SK-N-SH treated with all-trans-retinoic acid at 6 μM for 48 hours (cell line): Measurements from ENCODE around the gene WBP11.

Source experiments
- ATAC-seq: fragments of 200-7000 bp; cut with Tn5 transposase; 3 replicates; pipeline ENCODE4 v1.9.1; 2020; ENCODE audit warnings: mild to moderate bottlenecking, moderate library complexity
- ARNTL ChIP-seq: fragments of 450-650 bp; formaldehyde crosslinking; IDR thresholded peaks from 2 replicates; pipeline ENCODE4 v1.5.0; 2020; ENCODE audit warnings: low read depth, mild to moderate bottlenecking, moderate library complexity, borderline replicate concordance
- BACH2 ChIP-seq: fragments of 250-450 bp; sonication (Bioruptor Pico); IDR thresholded peaks from 2 replicates; pipeline ENCODE4 v1.9.0; 2021; ENCODE audit warnings: mild to moderate bottlenecking, borderline replicate concordance
- CSDC2 ChIP-seq: fragments of 250-450 bp; sonication (Bioruptor Pico); IDR thresholded peaks from 2 replicates; pipeline ENCODE4 v1.5.0; 2020; ENCODE audit warnings: mild to moderate bottlenecking, moderate library complexity
- CSRNP3 ChIP-seq: fragments of 250-450 bp; sonication (Bioruptor Pico); IDR thresholded peaks from 2 replicates; pipeline ENCODE4 v1.5.1; 2021; ENCODE audit warnings: mild to moderate bottlenecking, moderate library complexity
- ESRRG ChIP-seq: fragments of 250-450 bp; sonication (Bioruptor Pico); IDR thresholded peaks from 2 replicates; pipeline ENCODE4 v1.6.1; 2021; ENCODE audit warnings: mild to moderate bottlenecking
- GLIS3 ChIP-seq: fragments of 250-450 bp; sonication (Bioruptor Pico); IDR thresholded peaks from 2 replicates; pipeline ENCODE4 v1.5.0; 2020; ENCODE audit warnings: mild to moderate bottlenecking, moderate library complexity
- ISL1 ChIP-seq: fragments of 250-450 bp; sonication (Bioruptor Pico); IDR thresholded peaks from 2 replicates; pipeline ENCODE4 v2.1.2; 2022; ENCODE audit warnings: mild to moderate bottlenecking, moderate library complexity
- OSR1 ChIP-seq: fragments of 250-450 bp; sonication (Bioruptor Pico); IDR thresholded peaks from 2 replicates; pipeline ENCODE4 v1.8.0; 2022; ENCODE audit warnings: moderate library complexity, mild to moderate bottlenecking, inconsistent platforms
- PATZ1 ChIP-seq: fragments of 250-450 bp; sonication (Bioruptor Pico); IDR thresholded peaks from 2 replicates; pipeline ENCODE4 v1.8.0; 2020; ENCODE audit warnings: mild to moderate bottlenecking, moderate library complexity, borderline replicate concordance
- PPARA ChIP-seq: fragments of 250-450 bp; sonication (Bioruptor Pico); IDR thresholded peaks from 2 replicates; pipeline ENCODE4 v1.5.0; 2020; ENCODE audit warnings: mild to moderate bottlenecking, borderline replicate concordance
- RARB ChIP-seq: fragments of 250-450 bp; sonication (Bioruptor Pico); IDR thresholded peaks from 2 replicates; pipeline ENCODE4 v1.8.0; 2021; ENCODE audit warnings: mild to moderate bottlenecking, moderate library complexity
- SNAI2 ChIP-seq: fragments of 250-450 bp; sonication (Bioruptor Pico); IDR thresholded peaks from 2 replicates; pipeline ENCODE4 v1.5.0; 2020; ENCODE audit warnings: mild to moderate bottlenecking, moderate library complexity
- TCF4 ChIP-seq: fragments of 250-450 bp; sonication (Bioruptor Pico); IDR thresholded peaks from 2 replicates; pipeline ENCODE4 v1.8.0; 2021; ENCODE audit warnings: mild to moderate bottlenecking, moderate library complexity, borderline replicate concordance
- TOX ChIP-seq: fragments of 250-450 bp; sonication (Bioruptor Pico); IDR thresholded peaks from 2 replicates; pipeline ENCODE4 v1.8.0; 2021; ENCODE audit warnings: mild to moderate bottlenecking, moderate library complexity, borderline replicate concordance
- TSHZ2 ChIP-seq: fragments of 250-450 bp; sonication (Bioruptor Pico); IDR thresholded peaks from 2 replicates; pipeline ENCODE4 v1.5.0; 2020; ENCODE audit warnings: mild to moderate bottlenecking, moderate library complexity
- ZC3H10 ChIP-seq: fragments of 250-450 bp; sonication (Bioruptor Pico); IDR thresholded peaks from 2 replicates; pipeline ENCODE4 v1.5.1; 2021; ENCODE audit warnings: mild to moderate bottlenecking, moderate library complexity
- ZFP30 ChIP-seq: fragments of 450-650 bp; formaldehyde crosslinking; IDR thresholded peaks from 2 replicates; pipeline ENCODE4 v1.5.0; 2022; ENCODE audit warnings: mild to moderate bottlenecking, moderate library complexity
- ZNF565 ChIP-seq: fragments of 450-650 bp; formaldehyde crosslinking; conservative IDR thresholded peaks from 2 replicates; pipeline ENCODE4 v1.5.0; 2020; ENCODE audit warnings: low read depth, mild to moderate bottlenecking, moderate library complexity
- ZNF8 ChIP-seq: fragments of 450-650 bp; formaldehyde crosslinking; IDR thresholded peaks from 2 replicates; pipeline ENCODE4 v1.5.0; 2020; ENCODE audit warnings: mild to moderate bottlenecking, moderate library complexity
- TF ChIP-seq, protein P1 (sequence below): fragments of 250-450 bp; sonication (Bioruptor Pico); IDR thresholded peaks from 2 replicates; pipeline ENCODE4 v1.5.1; 2020; ENCODE audit warnings: low read depth, mild to moderate bottlenecking, moderate library complexity
- TF ChIP-seq, protein P2 (sequence below): fragments of 250-450 bp; sonication (Bioruptor Pico); IDR thresholded peaks from 2 replicates; pipeline ENCODE4 v1.8.0; 2021; ENCODE audit warnings: low read depth, mild to moderate bottlenecking, moderate library complexity, borderline replicate concordance

WBP11 gene

DNA sequence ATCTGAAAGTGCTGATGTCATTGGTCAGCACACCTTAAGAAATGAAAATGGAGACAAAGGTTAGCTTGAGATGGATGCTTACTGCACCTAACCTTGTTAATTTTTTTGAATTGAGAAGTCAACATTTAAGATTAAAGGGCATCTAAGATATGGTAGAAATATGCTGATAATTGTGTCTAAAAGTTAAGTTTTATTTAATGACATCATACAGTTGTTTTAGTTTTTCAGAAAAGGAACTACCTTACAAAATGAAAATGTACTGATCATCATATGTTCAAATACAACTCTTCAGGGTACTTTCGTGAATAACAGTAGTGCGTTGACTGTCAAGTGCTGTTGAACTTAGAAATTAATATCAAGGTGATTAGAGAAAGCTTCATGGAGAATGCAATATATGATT is 8.2 kb upstream of the WBP11 start:
- TF ChIP-seq ESRRG (CRISPR knock-in tag) (no peak), ZNF565 (CRISPR knock-in tag) (no peak), TSHZ2 (CRISPR knock-in tag) (no peak), PATZ1 (CRISPR knock-in tag) (no peak), ZC3H10 (CRISPR knock-in tag) (no peak), ZFP30 (CRISPR knock-in tag) (no peak), CSDC2 (CRISPR knock-in tag) (no peak), CSRNP3 (CRISPR knock-in tag) (no peak), BACH2 (no peak), ISL1 (CRISPR knock-in tag) (no peak), TCF4 (CRISPR knock-in tag) (no peak), RARB (no peak), TOX (CRISPR knock-in tag) (no peak)
- TF ChIP-seq, protein P1, sequence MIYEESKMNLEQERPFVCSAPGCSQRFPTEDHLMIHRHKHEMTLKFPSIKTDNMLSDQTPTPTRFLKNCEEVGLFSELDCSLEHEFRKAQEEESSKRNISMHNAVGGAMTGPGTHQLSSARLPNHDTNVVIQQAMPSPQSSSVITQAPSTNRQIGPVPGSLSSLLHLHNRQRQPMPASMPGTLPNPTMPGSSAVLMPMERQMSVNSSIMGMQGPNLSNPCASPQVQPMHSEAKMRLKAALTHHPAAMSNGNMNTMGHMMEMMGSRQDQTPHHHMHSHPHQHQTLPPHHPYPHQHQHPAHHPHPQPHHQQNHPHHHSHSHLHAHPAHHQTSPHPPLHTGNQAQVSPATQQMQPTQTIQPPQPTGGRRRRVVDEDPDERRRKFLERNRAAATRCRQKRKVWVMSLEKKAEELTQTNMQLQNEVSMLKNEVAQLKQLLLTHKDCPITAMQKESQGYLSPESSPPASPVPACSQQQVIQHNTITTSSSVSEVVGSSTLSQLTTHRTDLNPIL (CRISPR knock-in tag) = no peak
- TF ChIP-seq, protein P2, sequence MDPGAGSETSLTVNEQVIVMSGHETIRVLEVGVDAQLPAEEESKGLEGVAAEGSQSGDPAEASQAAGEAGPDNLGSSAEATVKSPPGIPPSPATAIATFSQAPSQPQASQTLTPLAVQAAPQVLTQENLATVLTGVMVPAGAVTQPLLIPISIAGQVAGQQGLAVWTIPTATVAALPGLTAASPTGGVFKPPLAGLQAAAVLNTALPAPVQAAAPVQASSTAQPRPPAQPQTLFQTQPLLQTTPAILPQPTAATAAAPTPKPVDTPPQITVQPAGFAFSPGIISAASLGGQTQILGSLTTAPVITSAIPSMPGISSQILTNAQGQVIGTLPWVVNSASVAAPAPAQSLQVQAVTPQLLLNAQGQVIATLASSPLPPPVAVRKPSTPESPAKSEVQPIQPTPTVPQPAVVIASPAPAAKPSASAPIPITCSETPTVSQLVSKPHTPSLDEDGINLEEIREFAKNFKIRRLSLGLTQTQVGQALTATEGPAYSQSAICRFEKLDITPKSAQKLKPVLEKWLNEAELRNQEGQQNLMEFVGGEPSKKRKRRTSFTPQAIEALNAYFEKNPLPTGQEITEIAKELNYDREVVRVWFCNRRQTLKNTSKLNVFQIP (CRISPR knock-in tag) = no peak
- ATAC-seq = no peak

GRCh38 chr12:14810953-14811483 is 7.7 kb upstream of the WBP11 start:
- TF ChIP-seq ZNF8 (CRISPR knock-in tag) (no peak), PPARA (no peak), ZC3H10 (CRISPR knock-in tag) (no peak), OSR1 (CRISPR knock-in tag) (no peak), ZFP30 (CRISPR knock-in tag) (no peak), TCF4 (CRISPR knock-in tag) (no peak), SNAI2 (CRISPR knock-in tag) (no peak), GLIS3 (CRISPR knock-in tag) (no peak), RARB (no peak), PATZ1 (CRISPR knock-in tag) (no peak), ARNTL (CRISPR knock-in tag) (no peak), ESRRG (CRISPR knock-in tag) (no peak), CSRNP3 (CRISPR knock-in tag) (no peak)
- TF ChIP-seq, protein P1 (CRISPR knock-in tag) = no peak
- TF ChIP-seq, protein P2 (CRISPR knock-in tag) = no peak
- peak; percentile 90 for ATAC-seq
